ENCODE measurements around the gene PALLD. TPM values are rescaled to one million over a fixed set of nuclear protein-coding genes. Genes with fewer than 3 reads are reported as not detected.

The PALLD gene
- total and polyA plus RNA-seq, 12 donors: 169 to 1,537 (median 667) TPM

GRCh38 chr4:168716406-168717129, 219.7 kb downstream of the PALLD start:
- WGBS, 2 donors: 59 to 67% methylated on average over 3 of the region's 3 CpGs

GRCh38 chr4:168717847-168718246, 221.0 kb downstream of the PALLD start:
- H3K4me3 ChIP-seq: no peak overlapping the region
- intact Hi-C loops (cut with DNase I): loop anchor here in 5 of 10 donors (2.0 to 10.0 kb wide), 8 partner anchors 64 to 287 kb away; no protein-coding TSS in a partner anchor
- peak; percentile 70 to 93 (median 86) for ATAC-seq
- no peaks in the 10 kb centered on the region for H3K9me3 ChIP-seq
- no peak for TF ChIP-seq CTCF (IDR thresholded peaks at IDR 0.05)
- H3K27me3 ChIP-seq: no peaks in the 10 kb centered on the region
- DNase-seq: peak in 1 of 2 donors; percentile 42
- peaks cover 0 to 45% (median 31%) of the 10 kb centered on the region in 9 donors for H3K4me1 ChIP-seq
- H3K36me3 ChIP-seq: peaks cover 0 to 8% (median 0%) of the 10 kb centered on the region in 9 donors
- H3K27ac ChIP-seq: peak overlapping the region in 9 of 10 donors; percentile 7 to 79 (median 61)
- WGBS, 2 donors: 20 to 28% methylated on average over 3 of the region's 3 CpGs

More at GRCh38 chr4:168716406-168717129, 219.7 kb downstream of the PALLD start:
- no peaks in the 10 kb centered on the region for H3K27me3 ChIP-seq
- peaks cover 0 to 43% (median 32%) of the 10 kb centered on the region in 9 donors for H3K4me1 ChIP-seq
- H3K36me3 ChIP-seq: peaks cover 0 to 19% (median 0%) of the 10 kb centered on the region in 9 donors
- H3K9me3 ChIP-seq: no peaks in the 10 kb centered on the region
- peak in 7 of 8 donors; percentile 51 to 95 (median 81) for ATAC-seq
- no peak for TF ChIP-seq CTCF (IDR thresholded peaks at IDR 0.05)
- intact Hi-C loops (cut with DNase I): loop anchor here in 5 of 10 donors (2.0 to 10.0 kb wide), 8 partner anchors 66 to 288 kb away; no protein-coding TSS in a partner anchor
- no peak overlapping the region for H3K4me3 ChIP-seq
- DNase-seq: no peak
- peak overlapping the region; percentile 18 to 79 (median 64) for H3K27ac ChIP-seq

GRCh38 chr4:168719725-168720124, 222.9 kb downstream of the PALLD start:
- Histone ChIP-seq H3K27ac (no peak overlapping the region), H3K4me1 (peaks cover 0 to 56% (median 41%) of the 10 kb centered on the region in 9 donors), H3K9me3 (no peaks in the 10 kb centered on the region), H3K4me3 (no peak overlapping the region), H3K27me3 (no peaks in the 10 kb centered on the region), H3K36me3 (peaks cover 0 to 5% (median 0%) of the 10 kb centered on the region in 9 donors)
- DNase-seq (no peak), ATAC-seq (no peak)
- intact Hi-C loops (cut with DNase I): loop anchor here in 4 of 10 donors (5.0 to 10.0 kb wide), 6 partner anchors 63 to 285 kb away; no protein-coding TSS in a partner anchor
- 97 to 100% methylated on average over 1 of the region's 1 CpG for WGBS, 2 donors
- TF ChIP-seq CTCF (IDR thresholded peaks at IDR 0.05): no peak

GRCh38 chr4:168720396-168720900, 223.6 kb downstream of the PALLD start:
- 78 to 83% methylated on average over 4 of the region's 4 CpGs for WGBS, 2 donors
- Histone ChIP-seq H3K9me3 (no peaks in the 10 kb centered on the region), H3K36me3 (peaks cover 0 to 4% (median 0%) of the 10 kb centered on the region in 9 donors), H3K27ac (no peak overlapping the region), H3K27me3 (no peaks in the 10 kb centered on the region), H3K4me1 (peaks cover 0 to 56% (median 45%) of the 10 kb centered on the region in 9 donors), H3K4me3 (no peak overlapping the region)
- ATAC-seq: no peak
- no peak for TF ChIP-seq CTCF (IDR thresholded peaks at IDR 0.05)
- intact Hi-C loops (cut with DNase I): no loop called here
- no peak for DNase-seq
